ENCODE results near the gene CYP24A1.
"Not testable (repeated sequence)": the region's sequence is repeated elsewhere in the genome, so short reads cannot be mapped to it uniquely, and the experiment has no call there.

CYP24A1 gene

GRCh38 chr20:54140067-54140466 lies 33.7 kb downstream of the CYP24A1 start:
- in situ Hi-C loops (cut with MboI; ENCODE audit: low sequenced_read_pairs), result no loop called here

- in situ Hi-C loops (cut with MboI; ENCODE audit: low sequenced_read_pairs), result no loop called here
Measured at GRCh38 chr20:54139188-54139587, 34.6 kb downstream of the CYP24A1 start.

GRCh38 chr20:54138427-54138826 lies 35.4 kb downstream of the CYP24A1 start:
- in situ Hi-C loops (cut with MboI; ENCODE audit: low sequenced_read_pairs), result no loop called here

GRCh38 chr20:54137115-54137514 lies 36.7 kb downstream of the CYP24A1 start:
- in situ Hi-C loops (cut with MboI; ENCODE audit: low sequenced_read_pairs), result no loop called here

GRCh38 chr20:54134445-54135220 lies 39.2 kb downstream of the CYP24A1 start:
- in situ Hi-C loops (cut with MboI; ENCODE audit: low sequenced_read_pairs), result no loop called here

GRCh38 chr20:54133434-54134427 lies 40.1 kb downstream of the CYP24A1 start:
- in situ Hi-C loops (cut with MboI; ENCODE audit: low sequenced_read_pairs), result no loop called here

GRCh38 chr20:54132612-54133433 lies 41.0 kb downstream of the CYP24A1 start:
- in situ Hi-C loops (cut with MboI; ENCODE audit: low sequenced_read_pairs), result no loop called here

GRCh38 chr20:54131675-54132611 lies 41.8 kb downstream of the CYP24A1 start:
- in situ Hi-C loops (cut with MboI; ENCODE audit: low sequenced_read_pairs), result no loop called here

GRCh38 chr20:54131125-54131524 lies 42.7 kb downstream of the CYP24A1 start:
- in situ Hi-C loops (cut with MboI; ENCODE audit: low sequenced_read_pairs), result not testable (repeated sequence)

- in situ Hi-C loops (cut with MboI; ENCODE audit: low sequenced_read_pairs), result no loop called here
Measured at GRCh38 chr20:54129350-54129749, 44.4 kb downstream of the CYP24A1 start.

- in situ Hi-C loops (cut with MboI; ENCODE audit: low sequenced_read_pairs), result no loop called here
Measured at GRCh38 chr20:54127855-54128574, 45.8 kb downstream of the CYP24A1 start.

- in situ Hi-C loops (cut with MboI; ENCODE audit: low sequenced_read_pairs), result no loop called here
Measured at GRCh38 chr20:54126806-54127655, 46.8 kb downstream of the CYP24A1 start.

- in situ Hi-C loops (cut with MboI; ENCODE audit: low sequenced_read_pairs), result not testable (repeated sequence)
Measured at GRCh38 chr20:54126328-54126727, 47.5 kb downstream of the CYP24A1 start.

- in situ Hi-C loops (cut with MboI; ENCODE audit: low sequenced_read_pairs), result no loop called here
Measured at GRCh38 chr20:54123587-54124180, 50.1 kb downstream of the CYP24A1 start.

- in situ Hi-C loops (cut with MboI; ENCODE audit: low sequenced_read_pairs), result no loop called here
Measured at GRCh38 chr20:54122681-54123586, 50.9 kb downstream of the CYP24A1 start.

GRCh38 chr20:54122189-54122588 lies 51.6 kb downstream of the CYP24A1 start:
- in situ Hi-C loops (cut with MboI; ENCODE audit: low sequenced_read_pairs), result no loop called here

GRCh38 chr20:54119744-54120143 lies 54.0 kb downstream of the CYP24A1 start:
- in situ Hi-C loops (cut with MboI; ENCODE audit: low sequenced_read_pairs), result no loop called here
